HG03558 (cell line): Measurements from ENCODE around the gene GALM.
"Not testable (repeated sequence)": the region's sequence is repeated elsewhere in the genome, so short reads cannot be mapped to it uniquely, and the experiment has no call there.

Experiments used
- ATAC-seq: cut with Tn5 transposase; IDR thresholded peaks from one replicate; pipeline ENCODE4 v1.9.1; 2021; ENCODE audit warnings: moderate number of reproducible peaks; ENCODE audit not compliant: unreplicated experiment; ENCODE audit errors: extremely low read depth

GALM gene

DNA sequence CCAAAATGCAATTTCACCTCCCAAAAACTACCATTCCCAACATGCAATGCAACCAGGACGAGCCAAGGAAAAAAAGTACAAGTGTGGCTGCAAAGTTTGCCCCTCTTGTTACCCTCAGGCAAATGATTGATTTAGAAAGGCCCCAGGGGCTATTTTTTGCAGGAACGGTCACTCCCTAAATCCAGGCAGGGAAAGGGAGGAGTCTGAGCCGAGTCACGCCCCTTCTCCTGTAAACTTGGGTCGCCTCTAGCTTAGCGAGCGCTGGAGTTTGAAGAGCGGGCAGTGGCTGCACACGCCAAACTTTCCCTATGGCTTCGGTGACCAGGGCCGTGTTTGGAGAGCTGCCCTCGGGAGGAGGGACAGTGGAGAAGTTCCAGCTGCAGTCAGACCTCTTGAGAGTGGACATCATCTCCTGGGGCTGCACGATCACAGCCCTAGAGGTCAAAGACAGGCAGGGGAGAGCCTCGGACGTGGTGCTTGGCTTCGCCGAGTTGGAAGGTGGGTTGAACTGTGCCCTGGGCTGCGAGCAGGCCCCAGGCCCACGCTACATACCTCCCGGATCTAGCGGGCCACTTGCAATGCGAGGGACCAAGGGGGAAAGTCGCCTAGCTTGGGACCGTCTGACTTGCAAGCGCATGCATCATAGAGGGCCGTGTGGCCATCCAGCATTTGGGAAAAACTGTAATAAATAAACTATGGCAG, at the start of gene GALM:
TSS of gene GALM (plus strand) at position 261 of the 702 bp plus-strand sequence. CDS start at position 309, 48 bp downstream.
- no peak for ATAC-seq

- no peak for ATAC-seq
These were observed 48.6 kb upstream of the GALM start for GRCh38 chr2:38617301-38617700.

- ATAC-seq: no peak
These were observed 46.3 kb upstream of the GALM start for GRCh38 chr2:38619458-38620164.

DNA sequence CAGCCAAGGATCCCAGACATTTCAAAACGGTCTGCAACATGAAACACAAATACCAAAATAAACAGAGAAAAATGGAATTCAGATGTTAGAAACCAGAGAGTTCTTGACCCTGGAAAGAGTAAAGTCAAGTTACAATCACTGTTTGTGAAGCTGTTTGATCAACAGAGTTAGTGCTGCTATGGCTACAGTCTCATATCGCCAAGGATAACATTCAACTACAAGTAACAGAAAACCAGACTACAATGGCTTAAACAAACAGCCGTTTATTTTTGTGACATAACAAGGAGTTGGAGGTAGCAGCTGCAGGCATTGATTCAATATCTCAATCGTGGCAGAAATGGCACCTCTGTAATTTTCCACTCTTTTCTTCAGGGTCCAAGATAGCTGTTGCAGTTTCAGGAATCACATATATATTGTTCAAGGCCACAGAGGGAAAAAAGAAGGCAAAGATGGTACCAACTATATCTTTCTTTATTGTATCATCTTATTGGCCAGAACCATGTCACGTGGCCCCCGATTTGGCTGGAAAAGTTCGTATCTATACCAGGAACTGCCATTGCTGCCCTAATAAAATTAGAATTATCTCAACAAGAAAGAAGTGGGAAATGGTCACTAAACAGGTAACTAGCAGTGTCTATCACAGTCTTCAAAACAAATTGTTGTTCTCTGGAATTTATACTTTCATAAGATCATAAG, 45.5 kb upstream of the GALM start:
- no peak for ATAC-seq

DNA sequence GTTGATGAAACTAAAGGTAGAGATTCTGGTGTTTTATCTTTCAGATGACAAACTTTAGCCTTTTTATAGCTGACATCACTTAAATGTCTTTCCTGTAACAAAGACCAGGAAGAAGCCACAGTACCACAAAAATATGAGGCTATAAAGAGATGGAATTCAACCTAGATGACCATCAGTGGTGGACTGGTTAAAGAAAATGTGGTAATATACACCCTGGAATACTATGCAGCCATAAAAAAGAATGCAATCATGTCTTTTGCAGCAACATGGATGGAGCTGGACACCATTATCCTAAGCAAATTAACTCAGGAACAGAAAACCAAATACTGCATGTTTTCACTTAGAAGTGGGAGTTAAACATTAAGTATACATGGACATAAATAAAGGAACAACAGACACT, 44.9 kb upstream of the GALM start:
- ATAC-seq: no peak

DNA sequence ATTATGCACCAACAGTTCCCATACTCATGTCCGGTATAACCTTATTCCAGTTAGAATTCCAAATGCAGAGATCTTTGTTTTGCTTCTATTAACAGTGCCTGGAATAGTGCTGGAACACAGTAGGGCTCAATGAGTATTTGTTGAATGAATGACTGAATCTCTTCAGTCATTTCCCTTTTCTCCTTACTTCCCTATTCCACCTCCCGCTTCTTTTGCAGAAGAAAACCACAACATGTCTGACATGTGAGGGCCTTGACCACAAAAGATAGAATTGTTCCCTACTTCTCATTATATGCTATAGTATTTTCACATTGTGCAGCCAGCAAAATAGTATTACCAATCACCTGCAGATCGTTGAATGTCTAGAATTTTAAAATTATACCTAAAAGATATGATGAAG, 43.7 kb upstream of the GALM start:
- ATAC-seq: no peak

- no peak for ATAC-seq
These were observed 39.4 kb upstream of the GALM start for GRCh38 chr2:38626326-38627035.

DNA sequence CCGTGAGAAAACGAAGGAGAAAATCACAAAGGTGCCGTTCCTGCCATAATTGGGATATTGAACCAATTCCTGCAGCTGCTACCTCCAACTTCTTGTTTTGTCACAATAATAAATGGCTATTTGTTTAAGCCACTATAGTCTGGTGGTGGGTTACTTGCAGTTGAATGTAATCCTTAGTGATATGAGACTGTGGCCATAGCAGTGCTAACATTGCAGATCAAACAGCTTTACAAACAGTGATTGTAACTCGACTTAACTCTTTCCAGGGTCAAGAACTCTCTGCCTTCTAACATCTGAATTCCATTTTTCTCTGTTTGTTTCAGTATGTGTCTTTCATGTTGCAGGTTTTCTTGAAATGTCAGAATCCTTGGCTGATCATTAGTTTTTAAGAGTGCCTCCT, 38.5 kb upstream of the GALM start:
- ATAC-seq: no peak

- ATAC-seq: no peak
These were observed 36.2 kb upstream of the GALM start for GRCh38 chr2:38629684-38630083.

DNA sequence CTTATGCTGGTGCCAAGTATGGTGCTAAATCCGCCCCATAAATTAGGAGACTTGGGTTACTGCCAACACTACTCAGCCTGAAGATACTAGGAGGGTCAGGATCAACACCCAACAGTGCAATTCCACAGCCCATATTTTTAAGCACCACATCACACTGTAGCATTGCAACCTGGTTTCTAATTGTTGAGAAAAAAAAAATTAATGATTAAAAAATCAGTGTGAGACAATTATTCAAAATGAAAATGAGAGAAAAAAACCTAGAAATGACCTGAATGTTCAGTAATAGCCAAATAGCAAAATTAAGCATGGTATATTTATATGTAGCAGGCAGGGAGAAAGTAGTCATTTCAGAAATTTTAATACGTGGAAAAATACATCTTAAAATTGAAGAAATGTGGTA, 33.9 kb upstream of the GALM start:
- ATAC-seq: no peak

DNA sequence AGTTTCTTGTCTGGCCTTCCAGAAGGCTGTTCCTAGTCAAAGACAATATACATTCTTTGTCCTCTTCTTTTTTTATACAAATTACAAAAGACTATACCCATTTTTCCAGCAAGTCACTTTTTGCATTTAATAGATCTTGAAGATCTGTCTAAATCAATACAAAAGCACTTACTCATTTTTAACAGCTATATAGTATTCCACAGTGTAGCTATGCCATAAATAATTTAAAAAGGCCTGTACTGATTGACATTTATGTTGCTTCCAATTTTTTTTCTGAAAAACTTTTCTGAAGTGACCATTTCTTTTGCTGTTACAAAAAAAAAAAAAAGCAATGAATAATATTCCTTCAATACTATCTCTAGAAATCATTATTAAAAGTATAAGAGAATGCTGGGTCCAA, 32.9 kb upstream of the GALM start:
- ATAC-seq: no peak

DNA sequence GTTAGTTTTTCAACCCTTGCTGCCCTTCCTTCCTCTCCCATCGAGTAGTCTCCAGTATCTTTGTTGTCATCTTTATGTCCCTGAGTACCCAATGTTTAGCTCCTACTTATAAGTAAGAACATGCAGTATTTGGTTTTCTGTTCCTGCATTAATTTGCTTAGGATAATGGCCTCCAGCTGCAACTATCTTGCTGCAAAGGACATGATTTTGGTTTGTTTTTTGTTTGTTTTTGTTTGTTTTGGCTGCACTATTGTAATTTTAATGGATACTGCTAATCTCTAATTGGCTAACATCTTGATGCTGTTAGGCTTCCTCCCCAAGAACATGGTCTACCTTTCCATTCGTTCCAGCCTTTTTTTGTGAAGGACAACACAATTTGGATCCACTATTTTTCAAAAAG, 32.0 kb upstream of the GALM start:
- no peak for ATAC-seq

GRCh38 chr2:38634684-38635083, 31.2 kb upstream of the GALM start:
- ATAC-seq: peak; percentile 81

DNA sequence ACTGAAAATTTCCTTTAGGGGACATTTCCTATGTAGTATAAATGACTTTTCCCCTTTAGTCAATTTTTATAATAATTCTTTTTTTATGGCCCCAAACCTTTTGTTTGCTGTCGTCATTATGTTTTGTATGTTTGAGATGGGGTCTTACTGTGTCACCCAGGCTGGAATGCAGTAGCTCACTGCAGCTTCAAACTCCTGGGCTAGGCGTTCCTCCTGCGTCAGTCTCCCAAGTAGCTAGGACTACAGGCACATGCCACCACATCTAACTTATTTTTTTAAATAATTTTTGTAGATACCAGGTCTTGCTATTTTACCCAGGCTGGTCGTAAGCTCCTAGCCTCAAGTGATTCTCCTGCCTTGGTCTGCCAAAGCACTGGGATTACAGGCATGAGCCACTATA, 30.8 kb upstream of the GALM start:
- ATAC-seq: no peak

DNA sequence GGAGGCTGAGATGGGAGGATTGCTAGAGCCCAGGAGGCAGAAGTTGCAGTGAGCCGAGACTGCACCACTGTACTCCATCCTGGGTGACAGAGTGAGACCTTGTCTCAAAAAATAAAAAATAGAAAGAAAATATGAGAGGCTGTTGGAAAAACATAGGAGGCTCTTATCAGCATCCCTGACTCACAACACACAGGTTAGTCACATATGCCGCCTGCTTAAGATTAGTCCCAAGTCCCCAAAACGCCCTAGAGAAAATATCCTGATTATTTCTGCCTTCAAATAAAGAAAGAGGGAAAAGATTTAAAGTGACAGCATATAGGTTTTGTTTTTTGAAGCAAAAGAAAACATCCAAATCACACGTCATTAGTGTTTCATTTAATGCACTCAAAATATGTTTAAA, 29.8 kb upstream of the GALM start:
- no peak for ATAC-seq

- not testable (repeated sequence) for ATAC-seq
These were observed 23.4 kb upstream of the GALM start for GRCh38 chr2:38642373-38643017.

GRCh38 chr2:38643021-38643671, 22.8 kb upstream of the GALM start:
- no peak for ATAC-seq

DNA sequence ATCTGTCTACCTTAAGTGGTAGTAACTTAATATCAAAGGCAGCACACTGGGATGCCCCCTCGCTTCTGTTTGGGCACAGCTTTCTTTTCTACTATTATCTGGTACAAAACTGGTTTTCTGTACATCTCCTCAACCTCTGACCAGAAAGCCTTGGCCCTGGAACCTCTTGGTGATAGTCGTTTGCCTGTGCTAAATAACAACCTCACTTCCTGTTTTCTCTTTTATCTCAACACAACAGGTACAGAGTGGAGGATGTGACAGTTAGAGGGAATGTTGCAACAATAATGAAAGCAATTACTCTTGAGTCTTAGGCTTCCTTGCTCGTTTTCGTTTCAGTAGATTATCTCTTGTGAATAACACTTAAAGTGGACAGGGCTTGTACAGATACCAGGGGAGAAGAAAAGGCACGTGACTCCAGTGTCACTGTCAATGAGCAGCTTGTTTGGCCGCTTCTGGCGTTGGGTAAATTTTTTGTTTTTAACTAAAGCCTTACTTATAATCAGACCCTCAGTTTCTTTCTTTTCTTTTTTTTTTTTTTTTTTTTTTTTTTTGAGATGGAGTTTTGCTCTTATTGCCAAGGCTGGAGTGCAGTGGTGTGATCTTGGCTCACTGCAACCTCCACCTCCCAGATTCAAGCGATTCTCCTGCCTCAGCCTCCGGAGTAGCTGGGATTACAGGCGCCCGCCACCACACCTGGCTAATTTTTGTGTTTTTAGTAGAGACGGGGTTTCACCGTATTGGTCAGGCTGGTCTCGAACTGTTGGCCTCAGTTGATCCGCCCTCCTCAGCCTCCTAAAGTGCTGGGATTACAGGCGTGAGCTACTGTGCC, 22.0 kb upstream of the GALM start:
- not testable (repeated sequence) for ATAC-seq
